Transverse colon (tissue), 4 donors: ENCODE measurements around the gene GZMM. TPM values are rescaled to one million over a fixed set of nuclear protein-coding genes. Genes with fewer than 3 reads are reported as not detected.
A peak's percentile ranks its signal among the peaks of the same experiment; 100 is the strongest.

ENCODE experiments used
- DNase-seq: peaks from one replicate; pipeline ENCODE4 v3.0.0-alpha.2; 2019
- H3K27ac ChIP-seq, 4 donors: fragments of 200-600 bp; sonication (generic); 2 replicates each; pipeline ENCODE4 v1.5.1; 2016 to 2018; ENCODE audit warnings: inconsistent platforms in 4 of 4
- H3K27me3 ChIP-seq: fragments of 200-600 bp; sonication (generic); 2 replicates; pipeline ENCODE4 v1.5.1; 2017; ENCODE audit warnings: inconsistent platforms
- H3K36me3 ChIP-seq, 4 donors: fragments of 200-600 bp; sonication (generic); 2 replicates each; pipeline ENCODE4 v1.5.1; 2017 to 2019; ENCODE audit warnings: inconsistent platforms in 4 of 4
- H3K4me1 ChIP-seq, 4 donors: fragments of 200-600 bp; sonication (generic); 2 replicates each; pipeline ENCODE4 v1.5.1; 2017 to 2020; ENCODE audit warnings: inconsistent platforms in 4 of 4
- H3K4me3 ChIP-seq, 4 donors: fragments of 200-600 bp; sonication (generic); 1 replicate in 1 of 4; 2 replicates in 3 of 4; pipeline versions ENCODE4 v1.5.1 to v1.6.1; 2017 to 2019; ENCODE audit warnings: inconsistent platforms in 4 of 4
- H3K9me3 ChIP-seq, 2 donors: fragments of 200-600 bp; sonication (generic); 2 replicates each; pipeline ENCODE4 v1.5.1; 2017 to 2019; ENCODE audit warnings: inconsistent platforms in 2 of 2
- CTCF ChIP-seq, 5 experiments: fragments of 200-600 bp in 3 of 5; fragments of 450-650 bp in 2 of 5; sonication (generic) in 3 of 5; IDR thresholded peaks; 1 replicate in 2 of 5; 2 replicates in 3 of 5; pipeline ENCODE4 v1.5.1; 2016 to 2017; ENCODE audit warnings: antibody characterized with exemption in 5 of 5, inconsistent platforms in 3 of 5, mild to moderate bottlenecking in 2 of 5, moderate library complexity in 1 of 5
- EP300 ChIP-seq: sonication (generic); formaldehyde crosslinking; IDR thresholded peaks from one replicate; pipeline ENCODE4 v1.6.1; 2017; ENCODE audit warnings: antibody characterized with exemption, low read depth
- POLR2A ChIP-seq: fragments of 450-650 bp; IDR thresholded peaks from one replicate; pipeline ENCODE4 v1.6.1; 2016; ENCODE audit warnings: antibody characterized with exemption, mild to moderate bottlenecking, moderate library complexity
- POLR2AphosphoS5 ChIP-seq, 3 donors: sonication (generic); formaldehyde crosslinking; IDR thresholded peaks; one replicate each; pipeline ENCODE4 v1.6.1; 2016; ENCODE audit warnings: antibody characterized with exemption in 3 of 3
- WGBS, 2 donors: methylation state at CpG; one replicate each; pipeline ENCODE4 v1.1.5; 2018; ENCODE audit warnings: low coverage in 1 of 2; 5-methylcytosine and 5-hydroxymethylcytosine counted together
- in situ Hi-C, 4 donors: fragments of 200-750 bp; cut with MboI; loops; one replicate each; pipeline versions ENCODE4 v1.15.0 to v1.15.1; 2017; ENCODE audit warnings: low sequenced_read_pairs in 3 of 4, low pct_ligation_motif_present in 1 of 4, low pct_unique_long_range_greater_than_20kb in 1 of 4
- intact Hi-C: fragments of 100-400 bp; cut with DNase I; formaldehyde crosslinking; loops from one replicate; pipeline ENCODE4 v1.15.1; 2023; ENCODE audit warnings: low total_unique reads
- total RNA-seq, 4 donors: library from RNA; depleted of rRNA; stranded (reverse); fragments of >200 nt; gene quantifications; one replicate each; pipeline ENCODE4 v1.1.0, GENCODE V29; 2016

The GZMM gene
- total RNA-seq, 4 donors from 2014 or later = 1.1 to 1.8 TPM; not detected in 2

- in situ Hi-C loops (no loop called here), intact Hi-C loops (no loop called here)
- whole genome bisulfite sequencing, 2 donors = 86% methylated on average over 34 of the region's 34 CpGs; no CpG with 5 or more reads in 1 of the 2 donors
- no peaks in the 10 kb centered on the region for H3K27me3 ChIP-seq
- no peak overlapping the region for H3K4me3 ChIP-seq
- no peaks in the 10 kb centered on the region for H3K9me3 ChIP-seq
- H3K36me3 ChIP-seq = peaks cover 0 to 15% (median 1%) of the 10 kb centered on the region in 4 donors
- no peak overlapping the region for H3K27ac ChIP-seq
- DNase-seq = peak; percentile 6
- TF ChIP-seq POLR2A = no peak
- TF ChIP-seq CTCF (IDR thresholded peaks at IDR 0.05) = no peak
- TF ChIP-seq POLR2AphosphoS5 (IDR thresholded peaks at IDR 0.05) = no peak
- TF ChIP-seq EP300 = no peak
- no peaks in the 10 kb centered on the region for H3K4me1 ChIP-seq
These were observed 1.5 kb upstream of the GZMM start for GRCh38 chr19:542173-542866.

- no peaks in the 10 kb centered on the region for H3K27me3 ChIP-seq
- no peaks in the 10 kb centered on the region for H3K36me3 ChIP-seq
- no peaks in the 10 kb centered on the region for H3K9me3 ChIP-seq
- in situ Hi-C loops (no loop called here), intact Hi-C loops (no loop called here)
- no peak for DNase-seq
- H3K27ac ChIP-seq = no peak overlapping the region
- no peak overlapping the region for H3K4me3 ChIP-seq
- WGBS, 2 donors = 87 to 91% methylated on average over 3 to 15 of the region's 15 CpGs
- TF ChIP-seq POLR2AphosphoS5 (IDR thresholded peaks at IDR 0.05) = no peak
- TF ChIP-seq CTCF (IDR thresholded peaks at IDR 0.05) = no peak
- no peak for TF ChIP-seq POLR2A
- H3K4me1 ChIP-seq = peaks cover 0 to 13% (median 9%) of the 10 kb centered on the region in 4 donors
These were observed 3.3 kb downstream of the GZMM start for GRCh38 chr19:547117-547516.

- Histone ChIP-seq H3K4me3 (no peak overlapping the region), H3K27ac (no peak overlapping the region), H3K36me3 (no peaks in the 10 kb centered on the region), H3K9me3 (no peaks in the 10 kb centered on the region), H3K27me3 (no peaks in the 10 kb centered on the region), H3K4me1 (peaks cover 0 to 16% (median 9%) of the 10 kb centered on the region in 4 donors)
- intact Hi-C loops (no loop called here), in situ Hi-C loops (no loop called here)
- TF ChIP-seq POLR2AphosphoS5 (IDR thresholded peaks at IDR 0.05) (no peak), EP300 (no peak), POLR2A (no peak), CTCF (IDR thresholded peaks at IDR 0.05) (no peak)
- WGBS, 2 donors = 42 to 88% methylated on average over 2 to 26 of the region's 26 CpGs
- no peak for DNase-seq
These were observed 4.2 kb downstream of the GZMM start for GRCh38 chr19:547836-548720.
